Testis (tissue), 2 donors: ENCODE data around the gene ARHGEF25.

Experiments used
- POLR2A ChIP-seq: fragments of 450-650 bp; IDR thresholded peaks from one replicate; pipeline ENCODE4 v1.6.1; 2017; ENCODE audit warnings: antibody characterized with exemption, mild to moderate bottlenecking, moderate library complexity
- TF ChIP-seq, protein P1 (sequence below), 3 experiments: fragments of 450-650 bp in 2 of 3; fragments of 200-600 bp in 1 of 3; sonication (generic) in 1 of 3; IDR thresholded peaks; one replicate each; pipeline ENCODE4 v1.5.1; 2016 to 2019; ENCODE audit warnings: antibody characterized with exemption in 3 of 3, mild to moderate bottlenecking in 2 of 3, moderate library complexity in 1 of 3

GRCh38 chr12:57584050-57584449 is 27.2 kb upstream of the ARHGEF25 start:
- TF ChIP-seq, protein P1, sequence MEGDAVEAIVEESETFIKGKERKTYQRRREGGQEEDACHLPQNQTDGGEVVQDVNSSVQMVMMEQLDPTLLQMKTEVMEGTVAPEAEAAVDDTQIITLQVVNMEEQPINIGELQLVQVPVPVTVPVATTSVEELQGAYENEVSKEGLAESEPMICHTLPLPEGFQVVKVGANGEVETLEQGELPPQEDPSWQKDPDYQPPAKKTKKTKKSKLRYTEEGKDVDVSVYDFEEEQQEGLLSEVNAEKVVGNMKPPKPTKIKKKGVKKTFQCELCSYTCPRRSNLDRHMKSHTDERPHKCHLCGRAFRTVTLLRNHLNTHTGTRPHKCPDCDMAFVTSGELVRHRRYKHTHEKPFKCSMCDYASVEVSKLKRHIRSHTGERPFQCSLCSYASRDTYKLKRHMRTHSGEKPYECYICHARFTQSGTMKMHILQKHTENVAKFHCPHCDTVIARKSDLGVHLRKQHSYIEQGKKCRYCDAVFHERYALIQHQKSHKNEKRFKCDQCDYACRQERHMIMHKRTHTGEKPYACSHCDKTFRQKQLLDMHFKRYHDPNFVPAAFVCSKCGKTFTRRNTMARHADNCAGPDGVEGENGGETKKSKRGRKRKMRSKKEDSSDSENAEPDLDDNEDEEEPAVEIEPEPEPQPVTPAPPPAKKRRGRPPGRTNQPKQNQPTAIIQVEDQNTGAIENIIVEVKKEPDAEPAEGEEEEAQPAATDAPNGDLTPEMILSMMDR (IDR thresholded peaks at IDR 0.05) = no peak
- no peak for TF ChIP-seq POLR2A
